Upper lobe of right lung (tissue), 1 donor: ENCODE measurements around the gene BRIP1. TPM values are rescaled to one million over a fixed set of nuclear protein-coding genes. Genes with fewer than 3 reads are reported as not detected.

ENCODE experiments used
- ATAC-seq: fragments of 200-7000 bp; cut with Tn5 transposase; one replicate; pipeline ENCODE4 v1.9.1; 2020; ENCODE audit warnings: mild to moderate bottlenecking, moderate library complexity
- DNase-seq: peaks from one replicate; pipeline ENCODE4 v3.0.0-alpha.2; 2020
- H3K27ac ChIP-seq: fragments of 200-600 bp; one replicate; pipeline ENCODE4 v1.8.0; 2022
- H3K27me3 ChIP-seq: fragments of 200-600 bp; one replicate; pipeline ENCODE4 v1.8.0; 2022; ENCODE audit warnings: mild to moderate bottlenecking
- H3K36me3 ChIP-seq: fragments of 200-600 bp; one replicate; pipeline ENCODE4 v1.8.0; 2022
- H3K4me1 ChIP-seq: fragments of 200-600 bp; one replicate; pipeline ENCODE4 v1.8.0; 2022
- H3K4me3 ChIP-seq: fragments of 200-600 bp; one replicate; pipeline ENCODE4 v1.8.0; 2022; ENCODE audit warnings: mild to moderate bottlenecking
- H3K9me3 ChIP-seq: fragments of 200-600 bp; one replicate; pipeline ENCODE4 v1.8.0; 2022
- CTCF ChIP-seq: fragments of 200-600 bp; IDR thresholded peaks from one replicate; pipeline ENCODE4 v1.8.0; 2022; ENCODE audit warnings: antibody characterized with exemption
- intact Hi-C: fragments of 100-400 bp; cut with DNase I; formaldehyde crosslinking; loops from one replicate; pipeline ENCODE4 v1.11.0; 2022
- total RNA-seq: library from RNA; stranded (reverse); fragmentation: NEBNext Ultra II Directional; extraction: Animal tissue kit (Norgen Biotek cat#: 25700); gene quantifications from one replicate; pipeline ENCODE4 v1.2.1, GENCODE V29; 2021
- donor health status: DM: no; HTN: yes; CAD: no; lungs with severe emphysema.

The BRIP1 gene
- total RNA-seq, 1 donor from 2014 or later: 0.26 TPM

DNA sequence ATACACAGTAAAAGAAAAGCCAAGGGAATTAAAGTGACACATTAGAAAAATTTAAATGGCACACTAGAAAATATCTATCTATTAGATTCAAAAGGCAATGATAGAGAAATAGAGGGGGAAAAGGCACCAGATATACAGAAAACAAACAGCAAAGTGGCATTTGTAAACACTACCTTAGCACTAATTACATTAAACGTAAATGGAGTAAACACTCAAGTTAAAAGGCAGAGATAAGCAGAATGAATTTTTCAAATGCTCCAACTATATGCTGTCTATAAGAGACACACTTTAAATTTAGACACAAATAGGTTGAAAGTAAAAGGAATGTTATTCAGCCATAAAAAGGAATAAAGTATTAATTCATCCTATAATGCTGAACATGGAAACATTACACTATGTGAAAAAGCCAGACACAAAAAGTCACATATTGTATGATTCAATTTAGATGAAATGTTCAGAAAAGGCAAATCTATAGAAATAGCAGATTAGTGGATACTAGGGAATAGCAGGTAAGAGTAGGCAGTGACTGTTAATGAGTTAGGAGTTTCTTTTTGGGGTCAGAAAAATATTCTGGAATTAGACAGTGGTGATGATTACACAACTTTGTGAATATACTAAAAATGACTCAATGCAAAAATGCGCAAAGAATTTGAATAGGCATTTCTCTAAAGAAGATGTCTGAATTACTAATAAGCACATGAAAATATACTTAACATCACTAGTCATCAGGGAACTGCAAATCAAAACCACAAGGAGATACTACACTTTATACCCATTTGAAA, 92.4 kb downstream of the BRIP1 start:
- ATAC-seq: no peak
- Histone ChIP-seq H3K27ac (no peak overlapping the region), H3K27me3 (no peaks in the 10 kb centered on the region), H3K4me3 (no peak overlapping the region), H3K36me3 (no peaks in the 10 kb centered on the region), H3K9me3 (peaks cover 9% of the 10 kb centered on the region), H3K4me1 (no peaks in the 10 kb centered on the region)
- intact Hi-C loops: no loop called here
- no peak for TF ChIP-seq CTCF
- no peak for DNase-seq

GRCh38 chr17:61770043-61770442, 93.3 kb downstream of the BRIP1 start:
- Histone ChIP-seq H3K36me3 (no peaks in the 10 kb centered on the region), H3K27me3 (no peaks in the 10 kb centered on the region), H3K4me3 (no peak overlapping the region), H3K27ac (no peak overlapping the region), H3K9me3 (peaks cover 9% of the 10 kb centered on the region), H3K4me1 (no peaks in the 10 kb centered on the region)
- ATAC-seq (no peak), DNase-seq (no peak)
- TF ChIP-seq CTCF: no peak
- intact Hi-C loops: no loop called here

DNA sequence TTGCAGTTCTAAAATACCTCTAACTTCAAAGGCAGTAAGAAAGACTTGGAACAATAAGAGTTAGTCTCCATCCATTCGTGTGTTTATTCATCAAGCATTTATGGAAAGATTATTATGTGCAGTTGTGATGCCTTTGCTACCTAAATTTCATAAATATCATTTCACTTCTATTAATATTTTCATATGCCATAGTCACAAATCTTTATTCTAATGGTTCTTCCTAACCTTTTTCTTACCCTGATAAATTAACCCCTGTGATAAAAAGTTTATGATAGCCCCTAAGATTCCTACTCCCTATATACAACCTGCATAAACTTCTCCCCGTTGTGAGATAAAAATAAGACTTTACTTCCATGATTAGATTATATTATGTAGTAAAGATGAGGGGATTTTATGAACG, 94.9 kb downstream of the BRIP1 start:
- intact Hi-C loops: no loop called here
- no peak for DNase-seq
- H3K4me3 ChIP-seq: no peak overlapping the region
- H3K4me1 ChIP-seq: no peaks in the 10 kb centered on the region
- H3K27ac ChIP-seq: no peak overlapping the region
- H3K27me3 ChIP-seq: no peaks in the 10 kb centered on the region
- H3K9me3 ChIP-seq: peaks cover 9% of the 10 kb centered on the region
- no peak for TF ChIP-seq CTCF
- H3K36me3 ChIP-seq: no peaks in the 10 kb centered on the region
- ATAC-seq: no peak

DNA sequence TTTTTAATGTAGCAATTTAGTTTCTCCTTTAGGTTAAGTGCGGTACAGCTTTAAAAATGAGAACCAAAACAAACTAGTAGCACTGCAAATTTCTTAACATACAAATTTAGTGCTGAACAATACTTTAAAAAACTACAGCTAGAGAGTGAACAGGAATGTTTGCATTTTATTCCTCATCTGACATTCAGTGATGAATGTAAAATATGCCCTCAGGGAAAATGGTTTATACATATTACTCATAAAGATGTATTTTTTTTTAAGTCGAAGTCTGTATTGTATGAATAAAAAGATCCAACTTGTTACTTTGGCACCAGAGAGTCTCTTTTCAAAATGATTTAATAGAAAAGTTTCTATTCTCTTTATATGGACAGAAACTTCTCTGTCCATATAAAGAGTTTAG, 96.8 kb downstream of the BRIP1 start:
- H3K4me3 ChIP-seq: no peak overlapping the region
- no peak for ATAC-seq
- no peak for TF ChIP-seq CTCF
- H3K9me3 ChIP-seq: peaks cover 9% of the 10 kb centered on the region
- intact Hi-C loops: no loop called here
- no peaks in the 10 kb centered on the region for H3K27me3 ChIP-seq
- H3K4me1 ChIP-seq: no peaks in the 10 kb centered on the region
- H3K36me3 ChIP-seq: no peaks in the 10 kb centered on the region
- no peak for DNase-seq
- no peak overlapping the region for H3K27ac ChIP-seq

DNA sequence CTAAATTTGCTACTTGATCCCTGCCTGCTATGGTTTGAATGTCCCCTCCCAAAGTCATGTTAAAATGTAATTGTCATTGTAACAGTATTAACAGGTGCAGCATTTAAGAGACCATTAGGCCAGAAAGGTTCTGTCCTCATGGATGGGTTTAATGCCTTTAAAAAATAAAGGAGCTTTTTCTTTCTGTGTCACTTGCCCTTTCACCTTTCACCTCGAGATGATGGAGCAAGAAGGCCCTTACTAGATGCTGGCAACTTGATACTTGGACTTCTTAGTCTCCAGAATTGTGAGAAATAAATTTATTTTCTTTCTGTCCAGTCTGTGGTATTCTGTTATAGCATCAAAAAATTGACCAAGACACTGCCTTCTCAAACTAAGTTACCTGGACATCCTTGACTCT, 98.5 kb downstream of the BRIP1 start:
- no peak for TF ChIP-seq CTCF
- H3K4me1 ChIP-seq: no peaks in the 10 kb centered on the region
- no peak overlapping the region for H3K27ac ChIP-seq
- no peaks in the 10 kb centered on the region for H3K9me3 ChIP-seq
- intact Hi-C loops: no loop called here
- no peak for DNase-seq
- no peak overlapping the region for H3K4me3 ChIP-seq
- no peak for ATAC-seq
- no peaks in the 10 kb centered on the region for H3K27me3 ChIP-seq
- no peaks in the 10 kb centered on the region for H3K36me3 ChIP-seq

GRCh38 chr17:61761827-61762226, 101.5 kb downstream of the BRIP1 start:
- DNase-seq (no peak), ATAC-seq (no peak)
- H3K36me3 ChIP-seq: no peaks in the 10 kb centered on the region
- H3K4me1 ChIP-seq: no peaks in the 10 kb centered on the region
- no peaks in the 10 kb centered on the region for H3K9me3 ChIP-seq
- no peak overlapping the region for H3K27ac ChIP-seq
- H3K4me3 ChIP-seq: no peak overlapping the region
- intact Hi-C loops: no loop called here
- H3K27me3 ChIP-seq: no peaks in the 10 kb centered on the region
- no peak for TF ChIP-seq CTCF
